Activated naive CD8-positive, alpha-beta T cell treated with anti-CD3 and anti-CD28 coated beads for 36 hours (primary cell): ENCODE results near the gene TACC2. TPM values are rescaled to one million over a fixed set of nuclear protein-coding genes. Genes with fewer than 3 reads are reported as not detected.

Source experiments
- DNase-seq: peaks from one replicate; pipeline ENCODE4 v3.0.0; 2021
- H3K27ac Mint-ChIP-seq: one replicate; pipeline ENCODE4 v1.8.0; 2022; ENCODE audit warnings: mild to moderate bottlenecking, moderate library complexity, mixed read lengths
- H3K27me3 Mint-ChIP-seq: one replicate; pipeline ENCODE4 v1.8.0; 2022; ENCODE audit warnings: mild to moderate bottlenecking, mixed read lengths
- H3K36me3 Mint-ChIP-seq: one replicate; pipeline ENCODE4 v1.8.0; 2021; ENCODE audit warnings: mild to moderate bottlenecking, mixed read lengths
- H3K4me1 Mint-ChIP-seq: one replicate; pipeline ENCODE4 v1.8.0; 2021; ENCODE audit warnings: mixed read lengths
- H3K4me3 Mint-ChIP-seq: one replicate; pipeline ENCODE4 v1.8.0; 2022; ENCODE audit warnings: mild to moderate bottlenecking, moderate library complexity, mixed read lengths
- H3K9me3 Mint-ChIP-seq: one replicate; pipeline ENCODE4 v1.8.0; 2022; ENCODE audit warnings: mixed read lengths
- total RNA-seq, 2 experiments: library from RNA; stranded (reverse); gene quantifications; one replicate each; pipeline ENCODE4 v1.2.3, GENCODE V29; 2021

The TACC2 gene
- total RNA-seq, 2 experiments from 2014 or later = not detected

GRCh38 chr10:122121059-122121458, 132.1 kb downstream of the TACC2 start:
- no peaks in the 10 kb centered on the region for H3K4me1 Mint-ChIP-seq
- H3K27me3 Mint-ChIP-seq = peaks cover 14% of the 10 kb centered on the region
- H3K27ac Mint-ChIP-seq = no peak overlapping the region
- H3K9me3 Mint-ChIP-seq = no peaks in the 10 kb centered on the region
- no peak for DNase-seq
- H3K4me3 Mint-ChIP-seq = no peak overlapping the region
- H3K36me3 Mint-ChIP-seq = no peaks in the 10 kb centered on the region

- H3K4me3 Mint-ChIP-seq = no peak overlapping the region
- H3K4me1 Mint-ChIP-seq = no peaks in the 10 kb centered on the region
- H3K27me3 Mint-ChIP-seq = peaks cover 12% of the 10 kb centered on the region
- no peak overlapping the region for H3K27ac Mint-ChIP-seq
- H3K9me3 Mint-ChIP-seq = no peaks in the 10 kb centered on the region
- no peaks in the 10 kb centered on the region for H3K36me3 Mint-ChIP-seq
- DNase-seq = no peak
Measured at GRCh38 chr10:122122493-122122892, 133.5 kb downstream of the TACC2 start.

DNA sequence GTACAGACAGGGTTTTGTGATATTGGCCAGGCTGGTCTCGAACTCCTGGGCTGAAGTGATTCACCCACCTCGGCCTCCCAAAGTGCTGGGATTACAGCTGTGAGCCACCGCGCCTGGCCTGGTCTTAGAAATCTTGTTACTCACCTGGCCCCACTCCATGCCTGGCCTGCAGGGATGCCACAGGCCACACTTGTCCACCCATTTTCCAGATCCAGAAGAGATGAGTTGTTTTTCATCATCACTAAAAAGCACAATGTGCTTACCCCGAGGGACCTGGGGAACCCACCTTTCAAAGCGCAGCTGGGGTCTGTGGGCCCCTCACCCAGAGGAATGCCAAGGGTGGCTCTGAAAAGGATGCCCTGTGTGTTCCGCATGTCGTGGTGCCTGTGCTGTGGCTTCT, 134.2 kb downstream of the TACC2 start:
- no peak overlapping the region for H3K4me3 Mint-ChIP-seq

DNA sequence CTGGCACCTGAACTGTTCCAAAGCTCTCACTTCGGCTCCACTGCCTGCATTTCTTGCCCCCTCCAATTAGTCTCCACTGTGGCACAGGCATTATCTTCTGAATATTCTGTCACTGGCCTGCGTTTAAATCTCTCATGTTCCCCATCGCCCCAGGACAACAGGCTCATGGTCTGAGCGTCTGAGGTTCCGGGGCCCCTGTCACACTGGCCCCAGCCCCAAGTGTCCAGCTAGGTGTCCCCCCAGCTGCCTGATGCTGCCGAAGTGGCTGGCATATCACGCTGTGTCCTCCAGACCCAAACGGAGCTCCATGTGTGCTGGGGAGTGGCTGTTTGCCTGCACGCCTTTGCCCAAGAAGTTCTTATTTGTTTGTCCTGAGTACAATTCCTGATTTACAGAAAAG, 135.4 kb downstream of the TACC2 start:
- DNase-seq = no peak
- Mint-ChIP-seq H3K9me3 (no peaks in the 10 kb centered on the region), H3K27ac (no peak overlapping the region), H3K27me3 (peaks cover 11% of the 10 kb centered on the region), H3K4me3 (no peak overlapping the region), H3K4me1 (no peaks in the 10 kb centered on the region), H3K36me3 (no peaks in the 10 kb centered on the region)

More for the DNA sequence above, 134.2 kb downstream of the TACC2 start:
- DNase-seq = no peak
- Mint-ChIP-seq H3K27me3 (peaks cover 17% of the 10 kb centered on the region), H3K36me3 (no peaks in the 10 kb centered on the region), H3K9me3 (no peaks in the 10 kb centered on the region), H3K27ac (no peak overlapping the region), H3K4me1 (no peaks in the 10 kb centered on the region)

DNA sequence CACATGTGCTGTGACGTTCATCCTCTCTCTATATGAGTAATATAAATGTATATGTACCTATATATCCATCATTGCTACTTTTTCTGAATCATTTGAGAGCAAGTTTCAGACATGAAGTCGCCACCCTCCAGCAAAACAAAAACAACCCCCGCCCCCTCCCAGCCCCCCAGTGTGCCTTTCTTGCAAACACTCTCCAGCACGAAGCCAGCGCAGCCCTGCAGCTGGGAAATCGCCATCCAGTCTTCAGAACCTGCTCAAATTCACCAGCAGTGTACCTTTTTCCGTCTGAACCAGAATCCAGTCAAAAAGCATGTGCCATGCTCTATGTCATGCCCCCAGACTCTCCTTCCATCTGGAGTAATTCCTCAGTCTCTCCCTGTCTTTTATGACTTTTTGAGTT, 135.8 kb downstream of the TACC2 start:
- Mint-ChIP-seq H3K27ac (no peak overlapping the region), H3K4me1 (no peaks in the 10 kb centered on the region), H3K4me3 (no peak overlapping the region), H3K27me3 (peaks cover 15% of the 10 kb centered on the region), H3K9me3 (no peaks in the 10 kb centered on the region), H3K36me3 (no peaks in the 10 kb centered on the region)
- no peak for DNase-seq

GRCh38 chr10:122126763-122127659, 138.0 kb downstream of the TACC2 start:
- DNase-seq = no peak
- H3K27ac Mint-ChIP-seq = no peak overlapping the region
- peaks cover 11% of the 10 kb centered on the region for H3K27me3 Mint-ChIP-seq
- no peaks in the 10 kb centered on the region for H3K4me1 Mint-ChIP-seq
- no peaks in the 10 kb centered on the region for H3K36me3 Mint-ChIP-seq
- no peaks in the 10 kb centered on the region for H3K9me3 Mint-ChIP-seq
- no peak overlapping the region for H3K4me3 Mint-ChIP-seq

GRCh38 chr10:122127943-122128342, 139.0 kb downstream of the TACC2 start:
- H3K4me3 Mint-ChIP-seq = no peak overlapping the region
- no peaks in the 10 kb centered on the region for H3K4me1 Mint-ChIP-seq
- no peak for DNase-seq
- H3K27ac Mint-ChIP-seq = no peak overlapping the region
- H3K27me3 Mint-ChIP-seq = peaks cover 18% of the 10 kb centered on the region
- no peaks in the 10 kb centered on the region for H3K9me3 Mint-ChIP-seq
- H3K36me3 Mint-ChIP-seq = no peaks in the 10 kb centered on the region

GRCh38 chr10:122128357-122128756, 139.4 kb downstream of the TACC2 start:
- Mint-ChIP-seq H3K27me3 (peaks cover 21% of the 10 kb centered on the region), H3K4me1 (no peaks in the 10 kb centered on the region), H3K9me3 (no peaks in the 10 kb centered on the region), H3K36me3 (no peaks in the 10 kb centered on the region), H3K27ac (no peak overlapping the region), H3K4me3 (no peak overlapping the region)
- no peak for DNase-seq

DNA sequence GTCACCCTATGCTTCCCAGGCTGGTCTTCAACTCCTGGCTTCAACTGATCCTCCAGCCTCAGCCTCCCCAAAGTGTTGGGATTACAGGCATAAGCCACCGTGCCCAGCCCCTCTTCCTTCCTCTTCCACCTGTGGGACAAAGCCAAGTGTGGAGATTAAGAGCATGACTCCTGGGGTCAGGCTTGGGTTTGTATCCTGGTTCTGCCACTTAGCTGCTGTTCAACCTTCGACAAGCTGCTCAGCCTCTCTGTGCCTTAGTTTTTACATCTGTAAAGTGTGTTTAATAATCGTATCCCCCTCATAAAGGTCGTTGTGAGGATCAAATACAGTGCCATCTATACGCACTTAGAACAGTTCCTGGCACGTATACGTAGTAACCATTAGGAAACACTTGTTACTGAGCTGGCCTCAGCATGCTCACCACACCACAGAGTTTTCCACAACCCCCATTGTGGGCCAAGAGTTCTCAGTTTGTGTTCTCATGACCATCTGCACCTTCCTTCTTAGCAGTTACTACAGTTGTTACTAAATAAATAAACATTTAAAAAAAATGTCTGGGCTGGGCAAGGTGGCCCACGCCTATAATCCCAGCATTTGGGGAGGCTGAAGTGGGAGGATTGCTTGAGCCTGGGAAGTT, 141.6 kb downstream of the TACC2 start:
- H3K4me3 Mint-ChIP-seq = no peak overlapping the region
- H3K27ac Mint-ChIP-seq = no peak overlapping the region
- no peaks in the 10 kb centered on the region for H3K9me3 Mint-ChIP-seq
- no peak for DNase-seq
- no peaks in the 10 kb centered on the region for H3K36me3 Mint-ChIP-seq
- H3K4me1 Mint-ChIP-seq = no peaks in the 10 kb centered on the region
- peaks cover 21% of the 10 kb centered on the region for H3K27me3 Mint-ChIP-seq

DNA sequence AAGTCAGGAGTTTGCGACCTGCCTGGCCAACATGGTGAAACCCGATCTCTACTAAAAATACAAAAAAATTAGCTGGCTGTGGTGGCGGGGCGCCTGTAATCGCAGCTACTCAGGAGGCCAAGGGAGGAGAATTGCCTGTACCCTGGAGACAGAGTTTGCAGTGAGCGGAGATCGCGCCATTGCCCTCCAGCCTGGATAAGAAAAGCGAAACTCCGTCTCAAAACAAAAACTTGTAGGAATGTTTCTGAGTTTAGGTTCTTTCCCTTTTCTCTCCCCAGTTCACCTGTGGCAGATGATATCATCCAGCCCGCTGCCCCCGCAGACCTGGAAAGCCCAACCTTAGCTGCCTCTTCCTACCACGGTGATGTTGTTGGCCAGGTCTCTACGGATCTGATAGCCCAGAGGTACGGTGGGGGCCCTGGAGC, 143.4 kb downstream of the TACC2 start:
- no peaks in the 10 kb centered on the region for H3K4me1 Mint-ChIP-seq
- no peaks in the 10 kb centered on the region for H3K9me3 Mint-ChIP-seq

DNA sequence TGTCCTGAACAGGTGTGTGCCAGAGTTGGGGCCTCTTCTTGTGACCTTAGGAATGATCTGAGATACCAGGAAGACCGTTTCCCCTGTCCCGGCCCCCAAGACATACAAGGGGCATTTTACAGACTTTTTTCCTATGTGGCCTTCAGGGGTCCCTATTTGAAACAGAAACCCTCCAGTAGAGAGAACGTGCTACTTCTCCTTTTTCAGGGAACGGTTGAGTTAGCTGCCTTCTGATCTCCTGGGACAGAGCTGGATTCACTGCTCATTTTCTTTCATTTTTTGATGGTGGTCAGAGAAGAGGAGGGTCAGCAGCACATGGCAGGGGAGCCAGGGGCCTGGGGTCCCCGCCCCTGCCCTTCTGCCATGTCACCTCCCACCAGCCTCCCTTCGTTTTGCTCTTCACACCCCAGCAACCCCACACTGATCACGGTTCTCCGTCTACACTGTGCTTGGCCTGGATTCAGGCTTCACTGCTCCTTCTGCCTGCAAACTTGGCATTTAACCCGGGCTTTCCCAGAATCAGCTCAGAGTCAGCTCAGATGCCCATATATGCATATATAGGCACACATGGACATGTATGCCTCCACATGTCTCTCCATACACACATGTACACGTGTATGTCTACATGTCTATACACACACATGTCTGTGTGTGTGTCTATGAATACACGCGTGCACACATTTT, 144.1 kb downstream of the TACC2 start:
- Mint-ChIP-seq H3K4me1 (no peaks in the 10 kb centered on the region), H3K27ac (no peak overlapping the region), H3K36me3 (no peaks in the 10 kb centered on the region), H3K27me3 (peaks cover 15% of the 10 kb centered on the region), H3K4me3 (no peak overlapping the region), H3K9me3 (no peaks in the 10 kb centered on the region)
- DNase-seq = no peak

More for the DNA sequence above, 143.4 kb downstream of the TACC2 start:
- H3K27ac Mint-ChIP-seq = no peak overlapping the region
- H3K27me3 Mint-ChIP-seq = peaks cover 21% of the 10 kb centered on the region
- H3K4me3 Mint-ChIP-seq = no peak overlapping the region
- no peaks in the 10 kb centered on the region for H3K36me3 Mint-ChIP-seq
- DNase-seq = no peak

DNA sequence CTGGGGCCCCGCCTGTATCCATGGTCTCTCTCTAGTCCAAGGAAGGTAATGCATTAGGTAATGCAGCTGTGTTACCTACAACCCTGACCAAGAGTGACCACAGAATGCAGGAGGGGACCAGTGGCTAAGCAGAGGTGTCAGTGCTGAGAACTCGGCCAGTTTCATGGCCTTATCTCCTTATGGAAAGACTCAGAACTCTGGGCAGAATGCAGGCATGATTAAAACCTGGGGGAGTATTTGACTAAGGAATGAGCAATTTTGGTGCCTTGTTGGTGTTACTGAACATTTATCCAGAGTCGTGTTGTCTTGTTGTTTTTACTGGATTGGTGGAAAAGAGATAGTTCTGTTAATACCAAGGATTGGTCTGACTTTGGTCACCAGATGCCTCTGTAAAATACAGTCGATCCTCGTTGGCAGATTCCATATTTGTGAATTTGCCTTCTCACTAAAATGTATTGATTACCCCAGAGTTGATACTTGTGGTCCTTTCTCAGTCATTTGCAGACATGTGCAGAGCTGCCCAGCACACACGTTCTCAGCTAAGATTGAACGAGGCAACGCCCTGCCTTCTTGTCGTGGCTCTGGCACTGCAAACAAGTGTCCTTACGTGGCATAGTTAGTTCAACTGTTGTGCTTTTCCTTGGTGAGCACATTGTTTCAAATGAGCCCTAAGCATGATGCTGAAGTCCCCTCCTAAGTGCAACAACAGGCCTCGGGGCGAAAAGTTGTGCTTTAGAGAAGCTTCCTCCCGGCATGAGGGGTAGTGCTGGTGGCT, 146.5 kb downstream of the TACC2 start:
- DNase-seq = no peak
- Mint-ChIP-seq H3K27me3 (peaks cover 12% of the 10 kb centered on the region), H3K4me1 (no peaks in the 10 kb centered on the region), H3K4me3 (no peak overlapping the region), H3K27ac (no peak overlapping the region), H3K36me3 (no peaks in the 10 kb centered on the region), H3K9me3 (no peaks in the 10 kb centered on the region)

- Mint-ChIP-seq H3K4me1 (no peaks in the 10 kb centered on the region), H3K27ac (no peak overlapping the region), H3K4me3 (no peak overlapping the region), H3K9me3 (no peaks in the 10 kb centered on the region), H3K36me3 (no peaks in the 10 kb centered on the region), H3K27me3 (peaks cover 10% of the 10 kb centered on the region)
- DNase-seq = no peak
Measured at GRCh38 chr10:122138831-122139625, 150.1 kb downstream of the TACC2 start.

- H3K27ac Mint-ChIP-seq = no peak overlapping the region
- H3K4me3 Mint-ChIP-seq = no peak overlapping the region
- peaks cover 1% of the 10 kb centered on the region for H3K9me3 Mint-ChIP-seq
- no peak for DNase-seq
- H3K36me3 Mint-ChIP-seq = no peaks in the 10 kb centered on the region
- H3K4me1 Mint-ChIP-seq = no peaks in the 10 kb centered on the region
- H3K27me3 Mint-ChIP-seq = peaks cover 10% of the 10 kb centered on the region
Measured at GRCh38 chr10:122139627-122140170, 150.7 kb downstream of the TACC2 start.
